ENCODE data around the gene CCDC8.

DNA sequence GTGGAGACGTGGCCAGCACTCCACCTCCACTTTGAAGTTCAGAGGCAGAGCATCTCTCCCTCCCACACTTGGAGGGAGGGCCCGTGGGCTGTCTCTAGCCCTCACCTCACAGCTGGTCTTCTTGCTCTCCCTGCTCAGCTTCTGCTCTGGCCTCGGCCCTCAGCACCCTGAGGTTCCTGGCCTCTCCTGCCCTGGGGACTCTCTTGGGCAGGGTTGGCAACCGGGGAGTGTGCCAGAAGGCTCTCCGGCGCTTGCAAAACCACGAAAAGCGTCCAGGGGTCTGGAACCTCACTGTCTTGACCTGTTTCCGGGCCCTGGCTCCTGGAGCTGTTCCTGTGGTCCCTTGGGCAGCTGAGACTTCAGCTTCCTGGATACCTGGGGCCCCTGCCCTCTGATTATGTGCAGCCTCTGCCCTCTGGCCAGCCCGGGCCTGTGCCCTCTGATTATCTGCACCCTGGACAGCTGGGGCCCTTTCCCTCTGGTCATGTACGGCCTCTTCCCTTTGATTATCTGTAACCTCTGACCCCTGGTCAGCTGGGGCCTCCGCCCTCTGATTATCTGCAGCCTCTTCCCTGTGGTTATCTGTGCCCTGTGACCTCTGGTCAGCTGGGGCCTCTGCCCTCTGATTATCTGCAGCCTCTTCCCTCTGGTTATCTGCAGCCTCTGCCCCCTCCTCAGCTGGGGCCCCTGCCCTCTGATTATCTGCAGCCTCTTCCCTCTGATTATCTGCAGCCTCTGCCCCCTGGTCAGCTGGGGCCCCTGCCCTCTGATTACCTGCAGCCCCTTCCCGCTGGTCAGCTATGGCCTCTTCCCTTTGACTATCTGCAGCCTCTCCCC is 2.1 kb downstream of the CCDC8 start:
- TF ChIP-seq POLR2AphosphoS5 (IDR thresholded peaks at IDR 0.05) (no peak), EZH2 (IDR thresholded peaks at IDR 0.05; ENCODE audit: borderline replicate concordance, insufficient read depth, low read length, poor library complexity, severe bottlenecking) (no peak), MXI1 (conservative IDR thresholded peaks at IDR 0.05; ENCODE audit: poor library complexity, severe bottlenecking) (no peak), TAF1 (IDR thresholded peaks at IDR 0.05; ENCODE audit: low read depth) (no peak)
- TF ChIP-seq, protein P1, sequence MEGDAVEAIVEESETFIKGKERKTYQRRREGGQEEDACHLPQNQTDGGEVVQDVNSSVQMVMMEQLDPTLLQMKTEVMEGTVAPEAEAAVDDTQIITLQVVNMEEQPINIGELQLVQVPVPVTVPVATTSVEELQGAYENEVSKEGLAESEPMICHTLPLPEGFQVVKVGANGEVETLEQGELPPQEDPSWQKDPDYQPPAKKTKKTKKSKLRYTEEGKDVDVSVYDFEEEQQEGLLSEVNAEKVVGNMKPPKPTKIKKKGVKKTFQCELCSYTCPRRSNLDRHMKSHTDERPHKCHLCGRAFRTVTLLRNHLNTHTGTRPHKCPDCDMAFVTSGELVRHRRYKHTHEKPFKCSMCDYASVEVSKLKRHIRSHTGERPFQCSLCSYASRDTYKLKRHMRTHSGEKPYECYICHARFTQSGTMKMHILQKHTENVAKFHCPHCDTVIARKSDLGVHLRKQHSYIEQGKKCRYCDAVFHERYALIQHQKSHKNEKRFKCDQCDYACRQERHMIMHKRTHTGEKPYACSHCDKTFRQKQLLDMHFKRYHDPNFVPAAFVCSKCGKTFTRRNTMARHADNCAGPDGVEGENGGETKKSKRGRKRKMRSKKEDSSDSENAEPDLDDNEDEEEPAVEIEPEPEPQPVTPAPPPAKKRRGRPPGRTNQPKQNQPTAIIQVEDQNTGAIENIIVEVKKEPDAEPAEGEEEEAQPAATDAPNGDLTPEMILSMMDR (IDR thresholded peaks at IDR 0.05; ENCODE audit: poor library complexity, severe bottlenecking) = no peak
- TF ChIP-seq, protein P2, sequence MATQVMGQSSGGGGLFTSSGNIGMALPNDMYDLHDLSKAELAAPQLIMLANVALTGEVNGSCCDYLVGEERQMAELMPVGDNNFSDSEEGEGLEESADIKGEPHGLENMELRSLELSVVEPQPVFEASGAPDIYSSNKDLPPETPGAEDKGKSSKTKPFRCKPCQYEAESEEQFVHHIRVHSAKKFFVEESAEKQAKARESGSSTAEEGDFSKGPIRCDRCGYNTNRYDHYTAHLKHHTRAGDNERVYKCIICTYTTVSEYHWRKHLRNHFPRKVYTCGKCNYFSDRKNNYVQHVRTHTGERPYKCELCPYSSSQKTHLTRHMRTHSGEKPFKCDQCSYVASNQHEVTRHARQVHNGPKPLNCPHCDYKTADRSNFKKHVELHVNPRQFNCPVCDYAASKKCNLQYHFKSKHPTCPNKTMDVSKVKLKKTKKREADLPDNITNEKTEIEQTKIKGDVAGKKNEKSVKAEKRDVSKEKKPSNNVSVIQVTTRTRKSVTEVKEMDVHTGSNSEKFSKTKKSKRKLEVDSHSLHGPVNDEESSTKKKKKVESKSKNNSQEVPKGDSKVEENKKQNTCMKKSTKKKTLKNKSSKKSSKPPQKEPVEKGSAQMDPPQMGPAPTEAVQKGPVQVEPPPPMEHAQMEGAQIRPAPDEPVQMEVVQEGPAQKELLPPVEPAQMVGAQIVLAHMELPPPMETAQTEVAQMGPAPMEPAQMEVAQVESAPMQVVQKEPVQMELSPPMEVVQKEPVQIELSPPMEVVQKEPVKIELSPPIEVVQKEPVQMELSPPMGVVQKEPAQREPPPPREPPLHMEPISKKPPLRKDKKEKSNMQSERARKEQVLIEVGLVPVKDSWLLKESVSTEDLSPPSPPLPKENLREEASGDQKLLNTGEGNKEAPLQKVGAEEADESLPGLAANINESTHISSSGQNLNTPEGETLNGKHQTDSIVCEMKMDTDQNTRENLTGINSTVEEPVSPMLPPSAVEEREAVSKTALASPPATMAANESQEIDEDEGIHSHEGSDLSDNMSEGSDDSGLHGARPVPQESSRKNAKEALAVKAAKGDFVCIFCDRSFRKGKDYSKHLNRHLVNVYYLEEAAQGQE (IDR thresholded peaks at IDR 0.05; ENCODE audit: borderline replicate concordance) = no peak

Data from neural cell (in vitro differentiated cells).